ENCODE results near the gene WBP1. TPM values are rescaled to one million over a fixed set of nuclear protein-coding genes. Genes with fewer than 3 reads are reported as not detected.
A peak's percentile ranks its signal among the peaks of the same experiment; 100 is the strongest.
"Not testable (repeated sequence)": the region's sequence is repeated elsewhere in the genome, so short reads cannot be mapped to it uniquely, and the experiment has no call there.

WBP1 gene
- total RNA-seq, 2 experiments from 2014 or later, result 40.5 to 46.8 TPM

DNA sequence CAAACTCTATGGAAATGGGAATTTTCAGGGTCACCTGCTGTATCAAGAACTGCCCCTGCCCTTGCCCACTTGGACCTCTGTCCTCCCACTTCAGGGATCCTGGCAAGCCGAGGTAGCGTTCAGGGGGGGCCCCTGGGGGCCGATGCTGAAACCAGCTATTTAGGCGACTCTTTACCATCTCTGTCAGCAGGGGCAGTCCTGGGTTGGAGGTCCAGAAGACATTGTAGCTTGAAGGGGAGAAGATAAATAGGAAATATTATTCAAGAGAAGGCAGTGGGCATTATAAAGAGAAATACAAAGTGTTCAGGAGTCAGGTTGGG lies 4.5 kb downstream of the WBP1 start:
- ATAC-seq, result no peak
- DNase-seq, result no peak
- no peaks in the 10 kb centered on the region for H3K9me3 Mint-ChIP-seq (ENCODE audit: low read depth)
- CTCF ChIA-PET, result interaction anchor here (0.7 to 3.8 kb wide), 2 partner anchors 10 to 19 kb away, joined by 3 to 19 read pairs; partner anchors contain the start of genes CCDC142, MRPL53 and TTC31
- H3K4me1 Mint-ChIP-seq, result peaks cover 33% of the 10 kb centered on the region
- peak overlapping the region; percentile 38 for H3K4me3 Mint-ChIP-seq
- no peaks in the 10 kb centered on the region for H3K27me3 Mint-ChIP-seq
- H3K36me3 Mint-ChIP-seq, result peaks cover 13% of the 10 kb centered on the region
- H3K27ac Mint-ChIP-seq, result no peak overlapping the region

DNA sequence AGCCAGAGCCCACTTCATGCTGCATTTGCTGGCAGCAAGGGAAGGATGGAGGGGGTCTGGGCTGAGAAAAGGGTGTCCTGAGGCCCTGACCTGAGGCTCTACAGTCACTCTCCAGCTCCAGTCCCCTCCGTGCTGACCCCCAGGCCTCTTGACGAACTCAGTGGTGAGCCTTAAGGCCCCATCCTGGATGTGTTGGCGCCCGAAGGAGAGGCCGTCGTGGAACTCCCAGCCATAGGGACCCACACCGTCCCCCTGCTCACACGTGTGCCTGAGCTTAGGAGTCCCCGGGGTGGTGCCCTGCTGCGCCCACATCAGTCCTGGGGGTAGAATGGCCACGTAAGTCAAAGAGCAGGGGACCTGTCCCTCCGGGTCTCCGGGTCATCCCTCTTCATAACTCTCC lies 6.2 kb downstream of the WBP1 start:
- Mint-ChIP-seq H3K27ac (peak overlapping the region; percentile 76), H3K27me3 (no peaks in the 10 kb centered on the region), H3K4me1 (peaks cover 26% of the 10 kb centered on the region), H3K36me3 (peaks cover 11% of the 10 kb centered on the region), H3K9me3 (ENCODE audit: low read depth) (no peaks in the 10 kb centered on the region), H3K4me3 (peak overlapping the region; percentile 97)
- CTCF ChIA-PET, result interaction anchor here (1.5 to 5.4 kb wide), 5 partner anchors 9 to 73 kb away, joined by 5 to 36 read pairs (median 5); partner anchors contain the start of genes CCDC142, INO80B and TTC31
- no peak for DNase-seq
- ATAC-seq, result peak; percentile 3

- not testable (repeated sequence) for H3K27me3 Mint-ChIP-seq; ATAC-seq; H3K9me3 Mint-ChIP-seq (ENCODE audit: low read depth); DNase-seq
- Mint-ChIP-seq H3K36me3 (peaks cover 28% of the 10 kb centered on the region), H3K4me1 (peaks cover 34% of the 10 kb centered on the region), H3K4me3 (peak overlapping the region; percentile 55), H3K27ac (peak overlapping the region; percentile 74)
- CTCF ChIA-PET, result interaction anchor here (0.8 to 5.5 kb wide), 3 partner anchors 12 to 15 kb away, joined by 3 to 58 read pairs (median 10); partner anchors contain the start of genes CCDC142, INO80B, TTC31 and WBP1
Observed at GRCh38 chr2:74470742-74471141, 12.5 kb downstream of the WBP1 start.

DNA sequence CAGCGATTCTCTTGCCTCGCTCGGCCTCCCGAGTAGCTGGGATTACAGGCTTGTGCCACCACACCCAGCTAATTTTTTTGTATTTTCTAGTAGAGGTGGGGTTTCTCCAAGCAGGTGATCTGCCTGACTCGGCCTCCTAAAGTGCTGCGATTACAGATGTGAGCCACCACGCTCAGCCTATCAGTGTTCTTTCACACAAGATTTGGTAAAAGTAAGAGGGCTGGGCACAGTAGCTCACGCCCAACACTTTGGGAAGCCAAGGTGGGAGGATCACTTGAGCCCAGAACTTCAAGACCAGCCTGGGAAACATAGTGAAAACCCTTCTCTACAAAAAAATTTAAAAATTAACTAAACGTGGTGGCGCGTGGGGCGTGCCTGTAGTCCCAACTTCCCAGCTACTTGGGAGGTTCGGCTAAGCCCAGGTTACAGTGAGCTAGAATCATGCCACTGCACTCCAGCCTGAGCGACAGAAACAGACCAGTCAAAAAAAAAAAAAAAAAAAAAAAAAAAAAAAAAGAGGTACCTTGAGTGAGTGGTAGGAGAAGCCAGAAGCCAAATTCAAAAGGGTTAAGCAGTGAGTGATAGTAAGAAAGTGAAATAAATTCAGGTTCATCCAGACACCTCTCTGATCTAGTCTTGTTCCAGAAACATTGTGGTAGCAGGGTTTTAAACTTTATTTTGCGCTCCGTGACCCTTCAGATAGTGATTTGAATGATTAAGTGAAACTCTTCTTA lies 13.3 kb downstream of the WBP1 start:
- ATAC-seq, result no peak

DNA sequence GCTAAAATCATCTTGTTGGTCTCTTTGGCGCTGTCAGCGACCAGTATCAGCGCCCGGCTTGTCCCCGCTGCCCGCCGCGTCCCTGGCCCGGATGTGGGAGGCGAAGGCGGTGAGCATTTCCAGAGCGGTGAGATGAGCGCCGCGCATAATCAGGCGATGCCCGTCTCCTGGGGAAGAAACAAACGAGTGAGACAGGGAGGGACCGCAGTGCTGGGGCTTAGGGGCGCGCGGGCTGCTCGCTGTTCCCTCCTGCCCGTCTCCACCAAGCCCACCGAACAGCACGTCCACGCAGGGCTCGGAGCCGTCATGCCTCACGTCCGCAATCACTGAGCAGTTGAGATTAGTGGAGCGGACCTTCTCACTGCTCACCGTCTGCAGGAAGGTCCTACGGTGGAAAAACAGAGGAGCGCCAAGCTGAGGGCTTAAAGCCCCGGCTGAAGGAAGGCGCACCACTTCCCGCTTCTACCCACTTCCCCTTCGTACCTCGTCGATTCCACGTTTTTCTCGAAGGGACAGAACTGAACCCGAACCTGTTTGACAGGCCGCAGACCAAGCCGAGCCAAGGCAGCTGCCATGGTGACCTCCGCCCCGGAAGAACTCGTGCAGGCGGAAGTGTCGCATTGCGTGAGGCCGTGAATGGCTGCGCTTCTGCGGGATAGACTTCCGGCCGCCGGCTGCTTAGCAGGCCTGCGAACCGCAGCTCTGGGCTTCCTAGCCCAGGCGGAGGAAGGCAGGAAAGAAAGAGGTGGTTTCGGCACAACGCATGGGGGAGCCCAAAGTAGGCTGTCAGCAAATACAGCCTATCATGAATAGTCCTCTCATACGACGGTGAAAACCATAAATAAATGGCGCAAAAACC lies 14.1 kb downstream of the WBP1 start, which contains the start of gene MRPL53:
MRPL53 (minus strand) TSS at position 595 of the 859 bp plus-strand sequence; CDS start at position 575, 20 bp downstream.
- peaks cover 31% of the 10 kb centered on the region for H3K4me1 Mint-ChIP-seq
- peaks cover 31% of the 10 kb centered on the region for H3K36me3 Mint-ChIP-seq

More for the DNA sequence above, 13.3 kb downstream of the WBP1 start:
- Mint-ChIP-seq H3K27me3 (no peaks in the 10 kb centered on the region), H3K4me1 (peaks cover 31% of the 10 kb centered on the region), H3K36me3 (peaks cover 28% of the 10 kb centered on the region), H3K9me3 (ENCODE audit: low read depth) (no peaks in the 10 kb centered on the region), H3K27ac (peak overlapping the region; percentile 95), H3K4me3 (peak overlapping the region; percentile 94)
- CTCF ChIA-PET, result interaction anchor here (0.8 to 5.5 kb wide), 5 partner anchors 9 to 50 kb away, joined by 3 to 58 read pairs (median 3); partner anchors contain the start of genes C2orf81, CCDC142, INO80B and TTC31
- no peak for DNase-seq

DNA sequence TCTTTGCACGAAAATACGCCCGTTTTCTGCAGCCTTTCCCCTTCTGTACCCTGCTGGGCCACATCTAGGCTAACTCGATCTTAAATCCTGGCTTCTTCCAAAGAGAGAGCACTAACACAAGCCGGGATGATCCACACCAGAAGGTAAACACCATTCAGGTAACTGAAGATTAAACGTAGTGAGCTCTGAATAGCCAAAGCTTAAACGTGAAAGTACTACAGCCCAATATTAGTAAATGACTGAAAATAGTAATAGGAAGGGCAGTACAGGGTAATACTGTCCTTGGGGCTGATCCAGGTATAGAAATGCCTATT lies 14.7 kb downstream of the WBP1 start:
- Mint-ChIP-seq H3K9me3 (ENCODE audit: low read depth) (no peaks in the 10 kb centered on the region), H3K4me1 (peaks cover 35% of the 10 kb centered on the region), H3K27ac (peak overlapping the region; percentile 95), H3K4me3 (peak overlapping the region; percentile 94), H3K36me3 (peaks cover 34% of the 10 kb centered on the region), H3K27me3 (no peaks in the 10 kb centered on the region)
- ATAC-seq (peak; percentile 0), DNase-seq (no peak)
- CTCF ChIA-PET, result interaction anchor here (0.7 to 5.5 kb wide), 12 partner anchors 9 to 115 kb away, joined by 3 to 58 read pairs (median 4); partner anchors contain the start of genes C2orf81, CCDC142, INO80B and LBX2

More for the DNA sequence above, 14.1 kb downstream of the WBP1 start, which contains the start of gene MRPL53:
- Mint-ChIP-seq H3K27ac (peak within 1 kb of the TSS; percentile 95), H3K27me3 (no peaks in the 10 kb centered on the region), H3K9me3 (ENCODE audit: low read depth) (no peaks in the 10 kb centered on the region), H3K4me3 (peak within 1 kb of the TSS; percentile 94)
- peak; percentile 93 for ATAC-seq
- DNase-seq, result peak; percentile 97
- CTCF ChIA-PET, result interaction anchor here (0.7 to 5.5 kb wide), 13 partner anchors 10 to 115 kb away, joined by 3 to 58 read pairs (median 4); partner anchors contain the start of genes C2orf81, CCDC142, INO80B and LBX2

GRCh38 chr2:74474481-74474880 lies 16.2 kb downstream of the WBP1 start:
- Mint-ChIP-seq H3K36me3 (peaks cover 38% of the 10 kb centered on the region), H3K4me3 (no peak overlapping the region), H3K27ac (no peak overlapping the region), H3K27me3 (no peaks in the 10 kb centered on the region), H3K9me3 (ENCODE audit: low read depth) (no peaks in the 10 kb centered on the region), H3K4me1 (peaks cover 39% of the 10 kb centered on the region)
- ATAC-seq (no peak), DNase-seq (no peak)
- CTCF ChIA-PET, result interaction anchor here (0.9 to 5.5 kb wide), 4 partner anchors 7 to 225 kb away, joined by 3 to 58 read pairs (median 12); partner anchors contain the start of genes CCDC142, INO80B, TTC31 and WBP1

DNA sequence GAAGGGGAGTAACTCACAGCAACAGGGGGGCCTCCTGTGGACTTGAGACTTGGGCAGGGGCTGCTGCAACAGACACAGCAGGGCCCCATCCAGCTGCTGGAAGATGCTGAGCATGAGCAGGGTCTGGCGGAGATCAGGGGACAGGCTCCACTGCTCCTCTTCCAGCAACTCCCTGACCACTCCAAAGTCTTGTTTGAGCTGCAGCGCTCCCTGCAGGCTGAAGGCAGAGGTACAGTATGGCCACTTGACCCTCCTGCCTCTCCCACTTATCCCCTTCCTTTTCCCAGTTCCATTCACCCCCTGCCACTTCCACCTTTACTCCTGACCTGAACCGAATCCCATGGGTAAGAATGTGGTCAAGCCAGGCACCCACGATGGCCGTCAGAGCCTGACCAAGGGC lies 16.7 kb downstream of the WBP1 start:
- ATAC-seq (no peak), DNase-seq (no peak)
- no peak overlapping the region for H3K27ac Mint-ChIP-seq
- CTCF ChIA-PET, result interaction anchor here (0.9 to 5.5 kb wide), 7 partner anchors 8 to 225 kb away, joined by 3 to 58 read pairs (median 4); partner anchors contain the start of genes INO80B and WBP1
- no peaks in the 10 kb centered on the region for H3K9me3 Mint-ChIP-seq (ENCODE audit: low read depth)
- no peak overlapping the region for H3K4me3 Mint-ChIP-seq
- peaks cover 39% of the 10 kb centered on the region for H3K4me1 Mint-ChIP-seq
- peaks cover 39% of the 10 kb centered on the region for H3K36me3 Mint-ChIP-seq
- no peaks in the 10 kb centered on the region for H3K27me3 Mint-ChIP-seq

GRCh38 chr2:74481431-74481830 lies 23.2 kb downstream of the WBP1 start:
- Mint-ChIP-seq H3K9me3 (ENCODE audit: low read depth) (no peaks in the 10 kb centered on the region), H3K27me3 (no peaks in the 10 kb centered on the region), H3K4me3 (peak overlapping the region; percentile 97), H3K36me3 (peaks cover 31% of the 10 kb centered on the region), H3K27ac (peak overlapping the region; percentile 15), H3K4me1 (peaks cover 45% of the 10 kb centered on the region)
- DNase-seq (no peak), ATAC-seq (no peak)
- CTCF ChIA-PET, result interaction anchor here (0.9 to 5.2 kb wide), 15 partner anchors 8 to 146 kb away, joined by 3 to 79 read pairs (median 19); partner anchors contain the start of genes AUP1, HTRA2, INO80B and MOGS

GRCh38 chr2:74481961-74482800 lies 23.9 kb downstream of the WBP1 start:
- peaks cover 33% of the 10 kb centered on the region for H3K36me3 Mint-ChIP-seq
- CTCF ChIA-PET, result interaction anchor here (0.8 to 5.2 kb wide), 28 partner anchors 9 to 232 kb away, joined by 3 to 79 read pairs (median 6); partner anchors contain the start of genes AUP1, DQX1, HTRA2 and INO80B
- ATAC-seq, result peak; percentile 52

GRCh38 chr2:74482801-74483674 lies 24.8 kb downstream of the WBP1 start, which contains the start of the genes CCDC142 and TTC31:
Gene CCDC142, minus strand, starts transcription at chr2:74482998. Its CDS starts 161 bp downstream, at chr2:74482837.
Gene TTC31, plus strand, starts transcription at chr2:74483081. Its CDS starts 15 bp downstream, at chr2:74483096.
- H3K4me1 Mint-ChIP-seq, result peaks cover 44% of the 10 kb centered on the region
- DNase-seq (peak; percentile 97), ATAC-seq (peak; percentile 95)
- peaks cover 28% of the 10 kb centered on the region for H3K36me3 Mint-ChIP-seq
- H3K9me3 Mint-ChIP-seq (ENCODE audit: low read depth), result no peaks in the 10 kb centered on the region
- H3K4me3 Mint-ChIP-seq, result peak within 1 kb of the TSS; percentile 97
- no peaks in the 10 kb centered on the region for H3K27me3 Mint-ChIP-seq
- CTCF ChIA-PET, result interaction anchor here (0.6 to 5.2 kb wide), 33 partner anchors 9 to 233 kb away, joined by 3 to 79 read pairs (median 6); partner anchors contain the start of genes AUP1, DQX1, HTRA2 and INO80B
- H3K27ac Mint-ChIP-seq, result peak within 1 kb of the TSS; percentile 100

More at GRCh38 chr2:74481961-74482800, 23.9 kb downstream of the WBP1 start:
- Mint-ChIP-seq H3K4me1 (peaks cover 48% of the 10 kb centered on the region), H3K4me3 (peak overlapping the region; percentile 97), H3K9me3 (ENCODE audit: low read depth) (no peaks in the 10 kb centered on the region), H3K27me3 (no peaks in the 10 kb centered on the region), H3K27ac (peak overlapping the region; percentile 100)
- peak; percentile 77 for DNase-seq

Data from activated CD8-positive, alpha-beta memory T cell treated with anti-CD3 and anti-CD28 coated beads, Interleukin-2, amount 10 ng/mL, durations not matched to agents 7 days and 5 days (primary cell).